CD4-positive, alpha-beta T cell treated with Interleukin-17A for 1 hour (primary cell): ENCODE results near the gene ZNF669.
A peak's percentile ranks its signal among the peaks of the same experiment; 100 is the strongest.
"Not testable (repeated sequence)": the region's sequence is repeated elsewhere in the genome, so short reads cannot be mapped to it uniquely, and the experiment has no call there.

Source experiments
- DNase-seq: peaks from one replicate; pipeline ENCODE4 v3.0.0-alpha.2; 2020

Gene ZNF669

DNA sequence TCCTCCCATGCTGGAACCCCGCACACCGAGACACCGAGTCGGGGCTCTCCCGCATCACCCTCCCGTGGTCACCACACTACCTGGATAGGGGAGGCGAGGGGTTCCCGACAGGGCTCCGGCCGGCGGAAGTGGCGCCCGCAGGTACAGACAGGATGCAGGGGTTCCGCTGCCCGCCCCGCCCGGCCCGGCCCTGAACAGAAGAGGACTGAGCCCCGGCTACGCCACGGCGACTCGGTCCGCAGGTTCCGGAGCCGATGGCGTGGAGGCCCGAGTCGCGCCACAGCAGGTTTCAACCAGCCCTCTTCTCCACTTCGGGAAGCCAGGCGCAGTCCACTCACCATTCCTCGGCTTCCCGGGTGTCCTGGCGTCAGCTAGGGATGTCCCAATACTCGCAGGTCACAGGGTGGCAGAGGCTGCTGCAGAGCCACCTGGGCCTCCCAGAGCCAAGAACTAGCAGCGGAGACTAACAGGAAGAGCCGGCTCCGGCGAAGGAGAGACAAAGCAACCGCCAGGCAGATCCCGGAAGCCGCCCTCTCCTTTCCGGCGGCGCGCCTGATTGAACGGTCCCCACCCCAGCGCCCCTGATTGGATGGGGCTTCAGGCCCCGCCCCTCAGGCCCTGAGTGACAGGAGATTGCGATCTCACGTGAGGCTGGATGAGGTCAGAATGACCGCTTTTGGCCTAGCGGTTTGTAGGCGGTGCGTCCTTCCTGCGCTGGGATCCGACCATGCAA lies at the start of gene ZNF669:
ZNF669 (minus strand) TSS at position 498 of the 733 bp plus-strand sequence; CDS start at position 341, 157 bp downstream.
- peak; percentile 92 for DNase-seq

GRCh38 chr1:247147781-247148180 lies 43.6 kb upstream of the ZNF669 start:
- no peak for DNase-seq

GRCh38 chr1:247147120-247147519 lies 43.0 kb upstream of the ZNF669 start:
- not testable (repeated sequence) for DNase-seq

- DNase-seq: no peak
These were observed 42.5 kb upstream of the ZNF669 start for GRCh38 chr1:247146671-247147070.

GRCh38 chr1:247145279-247145678 lies 41.1 kb upstream of the ZNF669 start:
- no peak for DNase-seq

DNA sequence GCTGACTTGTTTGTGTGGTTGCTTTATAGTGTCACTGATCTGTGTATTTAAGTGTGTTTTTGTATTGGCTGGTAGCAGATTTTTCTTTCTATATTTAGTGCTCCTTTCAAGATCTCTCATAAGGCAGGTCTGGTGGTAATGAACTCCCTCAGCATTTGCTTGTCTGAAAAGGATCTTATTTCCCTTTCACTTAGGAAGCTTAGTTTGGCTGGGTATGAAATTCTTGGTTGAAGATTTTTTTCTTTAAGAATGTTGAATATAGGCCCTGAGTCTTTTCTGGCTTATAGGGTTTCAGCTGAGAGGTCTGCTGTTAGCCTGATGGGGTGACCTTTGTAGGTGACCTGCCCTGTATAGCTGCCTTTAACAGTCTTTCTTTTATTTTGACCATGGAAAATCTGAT lies 35.4 kb upstream of the ZNF669 start:
- DNase-seq: not testable (repeated sequence)

DNA sequence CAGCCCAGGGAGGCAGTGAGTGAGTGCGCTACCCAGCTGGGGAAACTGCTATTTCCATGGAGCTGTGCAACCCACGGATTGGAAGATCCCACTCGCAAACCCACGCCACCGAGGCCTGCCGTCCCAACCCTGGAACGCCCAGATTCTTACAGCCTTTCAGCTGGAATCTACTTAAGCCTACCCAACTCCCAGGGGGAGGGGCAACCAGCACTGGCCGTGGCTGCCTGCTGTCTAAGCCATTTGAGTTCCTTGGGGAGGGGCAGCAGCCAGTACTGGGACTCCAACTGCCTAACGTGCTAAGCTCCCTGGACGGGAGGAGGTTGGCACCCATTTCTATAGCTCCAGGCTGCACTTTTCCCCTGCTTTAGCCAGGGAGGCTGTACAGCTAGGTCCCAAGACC lies 27.1 kb upstream of the ZNF669 start:
- no peak for DNase-seq

GRCh38 chr1:247127519-247128282 lies 23.5 kb upstream of the ZNF669 start:
- not testable (repeated sequence) for DNase-seq

DNA sequence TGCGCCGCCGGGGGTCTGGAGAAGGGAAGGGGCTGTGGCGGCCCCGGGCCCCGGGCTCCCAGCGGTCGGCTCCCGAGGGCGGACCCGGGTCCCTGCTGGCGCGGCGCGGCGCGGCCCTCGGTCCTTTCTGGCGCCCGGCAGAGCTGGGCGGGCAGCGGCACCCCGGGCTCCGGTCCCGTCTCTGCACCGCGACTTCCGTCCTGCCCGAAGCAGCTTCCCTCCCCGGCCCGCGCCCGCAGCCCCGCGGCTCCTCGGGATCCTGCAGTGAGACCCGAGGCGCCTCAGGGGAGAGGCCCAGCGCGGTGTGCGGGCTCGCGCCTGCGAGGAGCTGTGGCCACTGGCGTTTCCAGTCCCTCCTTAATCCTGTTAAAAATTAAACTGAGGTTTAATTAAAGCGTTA lies 22.4 kb upstream of the ZNF669 start:
- DNase-seq: not testable (repeated sequence)

DNA sequence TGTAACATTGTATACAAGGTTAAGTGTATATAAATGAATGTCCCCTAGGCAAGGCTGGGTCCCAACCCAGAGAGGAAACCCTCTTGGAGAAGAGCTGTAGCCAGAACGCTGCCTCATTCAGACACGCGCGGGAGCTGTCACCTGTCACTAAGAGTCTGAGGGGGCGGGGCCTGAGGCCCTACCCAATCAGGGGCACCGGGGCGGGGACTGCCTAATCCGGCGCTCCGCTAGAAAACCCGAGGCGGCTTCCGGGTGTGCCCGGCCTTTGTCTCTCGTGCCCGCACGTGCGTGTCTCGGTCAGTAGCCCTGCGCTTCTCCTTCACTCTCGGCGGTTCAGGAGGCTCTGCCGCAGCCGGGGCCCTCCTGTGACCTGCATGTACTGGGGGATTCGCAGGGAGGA lies 22.0 kb upstream of the ZNF669 start:
- not testable (repeated sequence) for DNase-seq

DNA sequence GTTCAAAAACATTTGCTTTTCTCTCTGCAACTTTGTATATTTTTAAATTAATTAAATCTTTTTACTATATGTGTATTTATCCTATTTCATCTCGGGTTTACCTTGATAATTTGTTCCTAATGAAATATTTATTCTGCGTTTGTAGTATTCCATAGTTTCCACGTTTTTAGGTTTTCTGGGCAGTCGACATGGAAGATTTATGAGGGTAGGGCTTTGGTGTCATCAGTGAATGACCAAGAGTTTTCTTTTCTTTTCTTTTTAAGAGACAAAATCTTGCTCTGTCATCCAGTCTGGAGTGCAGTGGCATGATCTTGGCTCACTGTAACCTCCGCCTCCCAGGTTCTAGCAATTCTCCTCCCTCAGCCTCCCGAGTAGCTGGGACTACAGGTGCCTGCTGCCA lies 17.2 kb upstream of the ZNF669 start:
- no peak for DNase-seq

GRCh38 chr1:247120408-247120668 lies 16.2 kb upstream of the ZNF669 start:
- DNase-seq: not testable (repeated sequence)

GRCh38 chr1:247119600-247120407 lies 15.6 kb upstream of the ZNF669 start:
- DNase-seq: no peak

DNA sequence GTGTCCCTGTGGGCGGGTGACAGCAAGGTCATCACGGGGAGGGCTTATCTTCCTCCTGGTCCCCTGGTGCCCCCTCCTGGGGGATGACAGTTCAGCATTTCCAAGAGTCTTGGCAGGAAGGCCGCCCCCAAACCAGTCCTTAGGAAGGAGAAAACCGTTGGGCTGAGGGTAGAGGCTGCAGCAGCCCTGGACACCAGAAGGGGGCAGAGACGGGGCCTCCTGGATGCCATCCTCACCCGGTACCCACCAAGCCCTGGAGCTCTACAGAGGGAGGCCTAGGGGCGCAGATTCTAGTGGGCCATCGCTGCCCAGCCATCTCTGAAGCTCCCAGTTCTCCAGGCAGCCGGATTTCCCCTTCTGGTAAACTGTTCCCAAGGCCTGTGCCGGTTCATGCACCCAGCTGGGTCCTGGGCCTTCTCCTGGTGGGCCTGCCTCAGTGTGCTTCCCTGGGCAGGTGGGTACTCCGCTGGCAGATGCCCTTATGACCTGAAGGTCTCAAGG lies 14.8 kb upstream of the ZNF669 start:
- peak; percentile 19 for DNase-seq

DNA sequence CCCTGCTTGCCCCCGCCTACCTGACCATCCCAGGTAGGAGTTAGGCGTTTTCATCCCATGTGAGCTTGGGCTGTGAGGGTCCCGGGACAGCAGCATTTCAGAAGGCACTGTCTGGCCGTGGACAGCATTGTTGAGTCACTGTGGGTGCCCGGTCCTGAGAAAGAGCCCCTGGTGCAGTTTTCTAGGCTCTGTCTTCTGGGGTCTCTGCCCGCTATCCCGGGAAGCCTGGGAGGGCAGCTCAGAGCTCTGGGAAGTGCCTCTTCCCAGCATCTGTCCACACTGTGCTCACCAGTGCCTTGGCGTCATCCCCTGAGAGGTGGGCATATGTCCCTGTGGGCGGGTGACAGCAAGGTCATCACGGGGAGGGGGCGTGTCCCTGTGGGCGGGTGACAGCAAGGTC lies 11.4 kb upstream of the ZNF669 start:
- DNase-seq: no peak

DNA sequence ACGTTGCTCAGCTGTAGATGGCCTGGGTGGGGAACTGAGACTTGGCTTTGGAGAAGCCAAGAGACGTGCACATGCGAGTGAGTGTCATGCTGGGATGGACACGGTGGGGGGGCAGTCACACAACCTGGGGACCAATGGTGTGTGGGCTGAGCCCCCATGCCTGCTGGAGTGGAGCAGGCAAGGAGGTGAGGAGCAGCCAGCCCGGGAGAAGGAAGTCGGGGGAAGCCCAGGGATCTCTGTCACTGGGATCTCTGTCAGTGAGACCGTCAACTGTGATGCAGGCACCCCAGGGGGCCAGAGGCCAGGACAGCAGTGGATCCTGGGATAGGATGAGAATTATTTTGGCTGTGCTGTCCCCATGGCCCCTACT lies 11.0 kb upstream of the ZNF669 start:
- no peak for DNase-seq

- no peak for DNase-seq
These were observed 10.4 kb upstream of the ZNF669 start for GRCh38 chr1:247114351-247115140.

GRCh38 chr1:247113733-247114271 lies 9.6 kb upstream of the ZNF669 start:
- DNase-seq: no peak

- no peak for DNase-seq
These were observed 8.9 kb upstream of the ZNF669 start for GRCh38 chr1:247113094-247113497.

GRCh38 chr1:247112479-247112781 lies 8.3 kb upstream of the ZNF669 start:
- DNase-seq: no peak

DNA sequence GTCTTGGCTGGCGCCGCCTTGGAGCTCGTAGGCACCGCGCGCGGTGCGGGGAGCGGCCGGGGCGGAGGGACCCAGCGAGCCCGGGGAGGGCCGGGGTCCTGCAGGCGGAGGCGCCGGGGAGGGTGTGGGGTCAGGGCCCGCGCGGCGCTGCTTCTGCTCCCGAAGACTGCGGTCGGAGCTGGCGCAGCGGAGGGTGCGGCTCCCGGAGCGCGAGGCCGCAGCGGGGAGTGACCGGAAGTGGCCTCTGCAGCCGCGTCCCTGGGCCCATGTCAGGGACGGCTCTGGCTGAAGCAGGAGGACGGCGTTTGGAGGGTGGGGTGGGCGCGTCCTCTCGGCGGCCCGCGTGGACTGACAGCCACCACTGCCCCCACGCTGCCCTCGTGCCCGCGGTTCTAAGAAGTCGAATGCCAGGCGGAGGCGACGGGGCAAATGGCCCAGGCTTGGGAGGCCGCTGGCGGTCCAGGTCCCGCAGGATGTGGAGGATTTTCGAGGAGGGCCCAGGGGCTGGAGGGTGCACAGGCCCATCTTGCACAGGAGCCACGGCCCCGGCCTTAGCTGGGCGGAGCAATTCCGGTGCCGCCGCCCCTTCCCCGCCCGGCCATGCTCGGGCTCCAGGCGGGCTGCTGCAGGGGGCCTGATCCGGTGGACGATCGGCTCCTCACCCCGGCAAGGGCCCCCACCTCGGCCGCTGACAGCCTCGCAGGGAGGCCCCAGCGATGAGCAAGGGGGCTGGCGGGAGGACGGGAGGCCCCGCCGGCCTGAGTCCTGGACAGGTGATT lies 7.7 kb upstream of the ZNF669 start:
- DNase-seq: no peak

GRCh38 chr1:247111259-247111699 lies 7.1 kb upstream of the ZNF669 start:
- no peak for DNase-seq
